IPS-11a (cell line): ENCODE measurements around the gene TJP1.
"Not testable (repeated sequence)": the region's sequence is repeated elsewhere in the genome, so short reads cannot be mapped to it uniquely, and the experiment has no call there.

ENCODE experiments used
- H3K4me3 ChIP-seq: one replicate; pipeline ENCODE4 v1.5.1; 2013; ENCODE audit warnings: low read depth, low read length, control low read depth

TJP1 gene

DNA sequence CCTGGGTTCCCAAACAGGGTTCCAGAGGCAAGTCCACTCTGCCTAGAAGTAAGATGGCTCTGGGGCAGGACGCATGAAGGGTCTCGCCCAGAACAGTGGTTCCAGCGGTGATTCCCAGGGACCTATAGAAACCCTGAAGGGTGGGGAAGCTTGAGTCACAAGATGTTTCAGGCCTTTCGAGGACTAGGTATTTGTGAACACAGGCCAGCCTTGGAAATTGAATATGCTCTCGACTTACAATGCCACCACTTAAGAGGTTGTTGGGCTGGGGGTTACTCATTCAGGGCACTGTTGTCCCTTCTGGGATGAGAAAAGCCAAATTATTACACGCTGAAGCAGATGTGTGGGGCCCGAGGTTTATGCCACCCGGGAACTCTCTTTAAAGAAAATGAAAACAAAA lies 152.0 kb downstream of the TJP1 start:
- H3K4me3 ChIP-seq: no peak overlapping the region

DNA sequence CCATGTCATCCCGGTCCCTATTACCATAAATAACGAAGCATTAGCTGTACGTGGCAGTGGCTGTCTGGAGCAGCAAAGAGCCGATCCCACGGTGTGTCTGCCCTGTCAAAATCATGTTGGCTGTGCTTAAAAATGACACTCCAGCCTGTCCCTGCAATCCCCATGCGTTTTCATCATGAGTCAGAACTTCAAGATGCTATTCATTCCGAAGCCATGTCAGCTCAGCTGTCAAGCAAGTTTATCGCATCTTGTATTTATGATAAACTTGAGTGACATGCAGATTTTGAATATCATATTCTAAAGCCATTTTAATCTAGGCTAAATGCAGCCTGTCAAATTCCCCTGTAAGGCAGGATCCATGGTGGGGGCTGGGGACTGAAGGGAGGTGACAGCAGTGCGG lies 152.4 kb downstream of the TJP1 start:
- no peak overlapping the region for H3K4me3 ChIP-seq

DNA sequence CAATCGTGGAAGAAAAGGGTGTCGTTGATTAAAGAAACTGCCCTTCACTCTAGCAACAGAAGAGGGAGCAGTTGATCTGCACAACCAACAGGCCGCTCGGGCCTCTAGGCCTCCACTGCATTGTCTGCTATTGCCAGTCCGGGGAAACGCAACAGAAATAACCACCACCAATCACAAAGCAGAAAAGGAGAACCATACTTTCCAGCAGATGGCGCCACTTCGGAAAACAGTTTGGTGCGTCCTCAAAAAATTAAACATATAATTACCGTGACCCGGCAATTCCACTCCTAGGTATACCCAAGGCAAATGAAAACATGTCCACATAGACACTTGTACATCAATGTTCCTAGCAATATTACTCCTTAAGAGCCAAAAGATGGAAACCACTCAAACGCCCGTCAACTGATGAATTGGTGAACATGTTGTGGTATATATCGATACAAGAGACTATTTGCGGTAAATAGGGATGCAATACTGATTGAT lies 154.1 kb downstream of the TJP1 start:
- no peak overlapping the region for H3K4me3 ChIP-seq

DNA sequence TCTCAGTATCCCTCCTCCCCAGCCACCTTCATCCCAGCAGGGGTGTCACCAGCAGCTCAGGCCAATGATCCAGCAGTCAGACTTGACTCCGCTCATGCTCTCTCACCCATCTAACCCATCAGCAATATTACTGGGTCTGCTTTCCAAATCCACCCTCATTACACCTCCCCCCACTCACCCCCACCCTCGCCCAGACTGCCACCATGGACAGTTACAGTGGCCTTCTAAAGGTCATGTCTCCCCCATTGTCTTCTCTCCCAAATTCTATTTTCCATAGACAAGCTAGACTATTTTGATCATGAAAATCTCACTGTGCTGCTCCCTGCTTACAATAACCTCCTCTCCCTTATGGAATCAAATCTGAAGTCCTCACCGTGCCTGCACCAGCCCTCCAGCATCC lies 156.0 kb downstream of the TJP1 start:
- no peak overlapping the region for H3K4me3 ChIP-seq

GRCh38 chr15:29665444-29666003 lies 156.7 kb downstream of the TJP1 start:
- no peak overlapping the region for H3K4me3 ChIP-seq

DNA sequence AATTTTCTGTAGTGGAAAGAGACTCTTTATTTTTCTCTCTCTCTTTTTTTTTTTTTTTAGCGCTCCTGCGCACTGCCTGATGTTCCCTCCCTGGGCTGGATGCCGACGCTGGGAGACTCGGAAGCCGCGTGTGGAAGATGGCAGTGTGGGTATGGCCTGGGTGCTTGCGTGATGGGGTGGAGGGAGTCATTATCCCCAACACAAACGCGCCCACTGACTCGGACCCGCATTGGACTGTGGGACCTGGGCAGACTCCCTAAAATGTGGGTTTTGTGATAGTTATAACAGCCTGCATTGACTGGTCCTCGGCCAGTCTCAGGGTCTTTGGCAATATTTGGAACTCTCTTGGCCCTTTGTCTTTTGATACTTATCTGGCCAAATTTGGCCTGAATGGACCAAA lies 157.9 kb downstream of the TJP1 start:
- H3K4me3 ChIP-seq: no peak overlapping the region

DNA sequence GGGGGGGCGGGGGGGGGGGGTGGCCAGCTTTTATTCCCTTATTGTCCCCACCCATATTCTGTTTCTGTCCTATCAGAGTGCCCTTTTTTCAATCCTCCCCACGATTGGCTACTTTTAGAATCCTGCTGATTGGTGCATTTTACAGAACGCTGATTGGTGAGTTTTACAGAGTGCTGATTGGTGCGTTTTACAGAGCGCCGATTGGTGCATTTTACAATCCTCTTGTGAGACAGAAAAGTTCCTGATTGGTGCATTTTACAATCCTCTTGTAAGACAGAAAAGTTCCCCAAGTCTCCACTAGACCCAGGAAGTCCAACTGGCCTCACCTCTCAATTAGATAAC lies 164.8 kb downstream of the TJP1 start:
- H3K4me3 ChIP-seq: not testable (repeated sequence)

DNA sequence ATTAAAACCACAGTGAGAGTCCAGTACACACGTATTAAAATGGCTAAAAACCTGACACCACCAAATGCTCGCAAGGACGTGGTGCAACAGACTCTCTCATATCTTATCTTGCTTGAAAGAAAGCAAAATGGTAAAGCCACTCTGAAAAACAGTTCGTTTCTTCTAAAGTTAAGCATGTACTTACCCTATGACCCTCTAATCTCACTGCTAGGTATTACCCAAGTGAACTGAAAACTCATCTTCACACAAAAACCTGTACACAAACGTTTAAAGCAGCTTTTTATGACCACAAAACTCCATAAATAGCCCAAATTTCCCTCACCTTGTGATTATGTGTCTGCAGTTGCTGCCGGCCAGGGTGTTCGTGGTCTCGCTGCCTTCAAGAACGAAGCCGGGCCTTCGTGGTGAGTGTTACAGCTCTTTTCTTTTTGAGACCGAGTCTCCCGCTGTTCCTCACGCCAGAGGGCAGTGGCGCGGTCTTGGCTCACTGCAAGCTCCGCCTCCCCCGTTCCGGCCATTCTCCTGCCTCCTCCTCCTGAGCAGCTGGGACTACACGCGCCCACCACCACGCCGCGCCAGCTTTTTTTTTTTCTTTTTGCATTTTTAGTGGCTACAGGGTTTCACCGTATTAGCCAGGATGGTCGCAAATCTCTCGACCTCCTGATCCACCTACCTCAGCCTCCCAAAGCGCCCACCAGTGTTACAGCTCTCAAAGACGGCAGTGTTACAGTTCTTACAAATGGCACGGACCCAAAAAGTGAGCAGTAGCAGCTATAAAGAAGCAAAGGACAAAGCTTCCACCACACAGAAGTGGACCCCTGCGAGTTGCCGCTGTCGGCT lies 165.4 kb downstream of the TJP1 start:
- no peak overlapping the region for H3K4me3 ChIP-seq

DNA sequence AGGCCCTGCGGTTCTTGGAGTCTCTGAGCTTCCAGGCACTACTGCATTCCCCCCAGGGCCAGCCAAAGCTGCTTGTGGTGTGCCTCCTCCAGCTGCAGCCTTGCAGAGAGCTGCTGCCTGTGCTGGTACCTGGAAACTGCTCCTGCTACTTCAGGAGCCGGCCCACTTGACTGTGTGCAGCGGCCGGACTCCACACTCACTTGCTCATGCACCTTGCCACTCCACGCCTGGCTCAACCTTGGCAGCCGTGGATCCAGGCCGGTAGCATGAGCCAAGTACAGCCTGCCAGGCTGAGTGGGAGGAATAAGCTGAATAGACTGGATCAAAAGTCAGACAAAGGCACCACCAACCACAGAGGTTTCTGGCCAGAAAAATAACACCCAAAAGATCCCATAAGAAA lies 169.7 kb downstream of the TJP1 start:
- H3K4me3 ChIP-seq: no peak overlapping the region

- no peak overlapping the region for H3K4me3 ChIP-seq
Observed at GRCh38 chr15:29651476-29652233, 170.6 kb downstream of the TJP1 start.
